HepG2 (cell line): Measurements from ENCODE around the gene HEXA. TPM values are rescaled to one million over a fixed set of nuclear protein-coding genes. Genes with fewer than 3 reads are reported as not detected.

Source experiments
- BRD4 ChIP-seq: sonication (generic); formaldehyde crosslinking; IDR thresholded peaks from 2 replicates; pipeline ENCODE4 v1.4.0; 2020; ENCODE audit warnings: missing genetic modification reagents
- JARID2 ChIP-seq: sonication (generic); formaldehyde crosslinking; IDR thresholded peaks from 2 replicates; pipeline ENCODE4 v1.8.1; 2023; ENCODE audit warnings: missing genetic modification reagents, inconsistent platforms; ENCODE audit not compliant: insufficient replicate concordance
- KDM5B ChIP-seq: sonication (generic); formaldehyde crosslinking; IDR thresholded peaks from 2 replicates; pipeline ENCODE4 v1.4.0; 2020; ENCODE audit warnings: missing genetic modification reagents, mild to moderate bottlenecking, borderline replicate concordance
- KMT2B ChIP-seq: IDR thresholded peaks from 2 replicates; pipeline ENCODE4 v1.6.1; 2016; ENCODE audit warnings: missing genetic modification reagents, missing compliant biosample characterization
- MIER2 ChIP-seq: IDR thresholded peaks from 2 replicates; pipeline ENCODE4 v1.6.1; 2016; ENCODE audit warnings: missing biosample characterization, missing genetic modification reagents
- RAD21 ChIP-seq: fragments of 450-650 bp; formaldehyde crosslinking; IDR thresholded peaks from 2 replicates; pipeline ENCODE4 v1.5.0; 2020; ENCODE audit warnings: mild to moderate bottlenecking
- SKI ChIP-seq: fragments of 450-650 bp; IDR thresholded peaks from one replicate; pipeline ENCODE4 v1.6.1; 2018; ENCODE audit warnings: mild to moderate bottlenecking; ENCODE audit not compliant: partially characterized antibody
- SMAD3 ChIP-seq: sonication (generic); formaldehyde crosslinking; IDR thresholded peaks from 2 replicates; pipeline ENCODE4 v1.4.0; 2020; ENCODE audit warnings: missing genetic modification reagents
- SNAPC4 ChIP-seq: sonication (generic); formaldehyde crosslinking; IDR thresholded peaks from 2 replicates; pipeline ENCODE4 v1.4.0; 2020; ENCODE audit warnings: mild to moderate bottlenecking, missing genetic modification reagents
- SOX13 ChIP-seq, 3 experiments: fragments of 450-650 bp in 1 of 3; sonication (generic) in 1 of 3; formaldehyde crosslinking in 1 of 3; IDR thresholded peaks in 2 of 3; conservative IDR thresholded peaks in 1 of 3; 2 replicates each; pipeline versions ENCODE4 v1.5.0 to v1.6.1; 2016 to 2020; ENCODE audit warnings: antibody characterized with exemption in 1 of 3, mild to moderate bottlenecking in 1 of 3, missing compliant biosample characterization in 1 of 3, missing genetic modification reagents in 1 of 3, moderate library complexity in 1 of 3
- ZBTB25 ChIP-seq: IDR thresholded peaks from 2 replicates; pipeline ENCODE4 v1.6.1; 2018; ENCODE audit warnings: missing genetic modification reagents
- ZNF3 ChIP-seq: IDR thresholded peaks from 2 replicates; pipeline ENCODE4 v1.7.0; 2017; ENCODE audit warnings: inconsistent platforms
- ZNF772 ChIP-seq: sonication (generic); formaldehyde crosslinking; IDR thresholded peaks from 2 replicates; pipeline ENCODE4 v1.5.0; 2020; ENCODE audit warnings: mild to moderate bottlenecking, missing genetic modification reagents
- polyA plus RNA-seq, 8 experiments: library from polyadenylated mRNA; depleted of rRNA in 3 of 8; stranded (reverse) in 7 of 8; unstranded in 1 of 8; fragments of >200 nt; fragmentation: Illumina TruSeq in 4 of 8; extraction: Trizol in 4 of 8; gene quantifications; 2 replicates each; pipeline versions ENCODE4 v1.2.1 to v1.2.3, GENCODE V29; 2011 to 2016; ENCODE audit warnings: low read depth in 4 of 8, missing spikeins in 1 of 8, mixed read lengths in 1 of 8; ENCODE audit not compliant: insufficient read depth in 1 of 8
- total RNA-seq, 5 experiments: library from RNA; depleted of rRNA; stranded (reverse); fragments of >200 nt; fragmentation: Illumina TruSeq; extraction: Trizol; gene quantifications; 2 replicates each; pipeline ENCODE4 v1.2.3, GENCODE V29; 2016; ENCODE audit warnings: low read depth in 1 of 5
- TF ChIP-seq, protein P1 (sequence below): sonication (generic); formaldehyde crosslinking; IDR thresholded peaks from 2 replicates; pipeline ENCODE4 v1.8.0; 2022; ENCODE audit warnings: missing genetic modification reagents, mild to moderate bottlenecking, borderline replicate concordance
- TF ChIP-seq, protein P2 (sequence below): sonication (generic); formaldehyde crosslinking; IDR thresholded peaks from 2 replicates; pipeline ENCODE4 v1.5.0; 2020; ENCODE audit warnings: missing genetic modification reagents
- TF ChIP-seq, protein P3 (sequence below): sonication (generic); formaldehyde crosslinking; IDR thresholded peaks from 2 replicates; pipeline ENCODE4 v1.4.0; 2020; ENCODE audit warnings: missing genetic modification reagents

The HEXA gene
- total and polyA plus RNA-seq, 2 of the 13 experiments (the other 11 are each of a cell fraction or from before 2014, with no cell fraction given) = 106 to 219 TPM

GRCh38 chr15:72375846-72376581, at the start of gene HEXA (continued):
- TF ChIP-seq SNAPC4 (no peak; the same call in 1 of the 2 replicates), KDM5B (CRISPR knock-in tag) (peak; percentile 90; the same call in 1 of the 2 replicates), MIER2 (CRISPR knock-in tag) (no peak; the same call in none of the 2 replicates), SMAD3 (CRISPR knock-in tag) (peak; percentile 95), SKI (peak; percentile 62), ZNF772 (CRISPR knock-in tag) (peak; percentile 79), BRD4 (CRISPR knock-in tag) (peak; percentile 94), SOX13 (IDR thresholded peaks at IDR 0.05) (peak; percentile 12; the same call in 1 of the 2 replicates), SOX13 (CRISPR knock-in tag; conservative IDR thresholded peaks at IDR 0.05 in 1 of 2, IDR thresholded peaks at IDR 0.05 in 1 of 2) (peak in 1 of 2 experiments; percentile 64; a peak in 2 of 4 replicates), ZNF3 (peak; percentile 36; the same call in 1 of the 2 replicates), RAD21 (CRISPR knock-in tag) (peak; percentile 28; the same call in 1 of the 2 replicates), KMT2B (CRISPR knock-in tag) (peak; percentile 98), ZBTB25 (CRISPR knock-in tag) (peak; percentile 87), JARID2 (peak; percentile 86)
- TF ChIP-seq, protein P1, sequence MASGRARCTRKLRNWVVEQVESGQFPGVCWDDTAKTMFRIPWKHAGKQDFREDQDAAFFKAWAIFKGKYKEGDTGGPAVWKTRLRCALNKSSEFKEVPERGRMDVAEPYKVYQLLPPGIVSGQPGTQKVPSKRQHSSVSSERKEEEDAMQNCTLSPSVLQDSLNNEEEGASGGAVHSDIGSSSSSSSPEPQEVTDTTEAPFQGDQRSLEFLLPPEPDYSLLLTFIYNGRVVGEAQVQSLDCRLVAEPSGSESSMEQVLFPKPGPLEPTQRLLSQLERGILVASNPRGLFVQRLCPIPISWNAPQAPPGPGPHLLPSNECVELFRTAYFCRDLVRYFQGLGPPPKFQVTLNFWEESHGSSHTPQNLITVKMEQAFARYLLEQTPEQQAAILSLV = peak; percentile 95; the same call in 1 of the 2 replicates
- TF ChIP-seq, protein P2, sequence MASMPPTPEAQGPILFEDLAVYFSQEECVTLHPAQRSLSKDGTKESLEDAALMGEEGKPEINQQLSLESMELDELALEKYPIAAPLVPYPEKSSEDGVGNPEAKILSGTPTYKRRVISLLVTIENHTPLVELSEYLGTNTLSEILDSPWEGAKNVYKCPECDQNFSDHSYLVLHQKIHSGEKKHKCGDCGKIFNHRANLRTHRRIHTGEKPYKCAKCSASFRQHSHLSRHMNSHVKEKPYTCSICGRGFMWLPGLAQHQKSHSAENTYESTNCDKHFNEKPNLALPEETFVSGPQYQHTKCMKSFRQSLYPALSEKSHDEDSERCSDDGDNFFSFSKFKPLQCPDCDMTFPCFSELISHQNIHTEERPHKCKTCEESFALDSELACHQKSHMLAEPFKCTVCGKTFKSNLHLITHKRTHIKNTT = no peak
- TF ChIP-seq, protein P3, sequence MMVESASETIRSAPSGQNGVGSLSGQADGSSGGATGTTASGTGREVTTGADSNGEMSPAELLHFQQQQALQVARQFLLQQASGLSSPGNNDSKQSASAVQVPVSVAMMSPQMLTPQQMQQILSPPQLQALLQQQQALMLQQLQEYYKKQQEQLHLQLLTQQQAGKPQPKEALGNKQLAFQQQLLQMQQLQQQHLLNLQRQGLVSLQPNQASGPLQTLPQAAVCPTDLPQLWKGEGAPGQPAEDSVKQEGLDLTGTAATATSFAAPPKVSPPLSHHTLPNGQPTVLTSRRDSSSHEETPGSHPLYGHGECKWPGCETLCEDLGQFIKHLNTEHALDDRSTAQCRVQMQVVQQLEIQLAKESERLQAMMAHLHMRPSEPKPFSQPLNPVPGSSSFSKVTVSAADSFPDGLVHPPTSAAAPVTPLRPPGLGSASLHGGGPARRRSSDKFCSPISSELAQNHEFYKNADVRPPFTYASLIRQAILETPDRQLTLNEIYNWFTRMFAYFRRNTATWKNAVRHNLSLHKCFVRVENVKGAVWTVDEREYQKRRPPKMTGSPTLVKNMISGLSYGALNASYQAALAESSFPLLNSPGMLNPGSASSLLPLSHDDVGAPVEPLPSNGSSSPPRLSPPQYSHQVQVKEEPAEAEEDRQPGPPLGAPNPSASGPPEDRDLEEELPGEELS (CRISPR knock-in tag) = peak; percentile 65
